ENCODE data around the gene SMARCAL1.

SMARCAL1 gene

GRCh38 chr2:216392018-216392562, 20.2 kb upstream of the SMARCAL1 start:
- H3K9me3 ChIP-seq (ENCODE audit: control insufficient read depth, low read length) = no peaks in the 10 kb centered on the region
- no peak overlapping the region for H3K9ac ChIP-seq
- no peak overlapping the region for H3K4me3 ChIP-seq (ENCODE audit: low read depth, low read length)
- H3K27ac ChIP-seq = no peak overlapping the region
- H3K27me3 ChIP-seq (ENCODE audit: control insufficient read depth, insufficient read depth, low read length) = no peaks in the 10 kb centered on the region
- H3K4me2 ChIP-seq (ENCODE audit: low read length) = no peak overlapping the region
- H3K36me3 ChIP-seq (ENCODE audit: control insufficient read depth, insufficient read depth, low read length) = no peaks in the 10 kb centered on the region
- H2AFZ ChIP-seq = no peak overlapping the region
- no peaks in the 10 kb centered on the region for H3K79me2 ChIP-seq
- TF ChIP-seq CTCF (IDR thresholded peaks at IDR 0.05) = no peak
- no peaks in the 10 kb centered on the region for H3K4me1 ChIP-seq

- H3K4me2 ChIP-seq (ENCODE audit: low read length) = no peak overlapping the region
- no peak overlapping the region for H2AFZ ChIP-seq
- H3K79me2 ChIP-seq = no peaks in the 10 kb centered on the region
- no peak for TF ChIP-seq CTCF (IDR thresholded peaks at IDR 0.05)
- H3K36me3 ChIP-seq (ENCODE audit: control insufficient read depth, insufficient read depth, low read length) = no peaks in the 10 kb centered on the region
- no peaks in the 10 kb centered on the region for H3K27me3 ChIP-seq (ENCODE audit: control insufficient read depth, insufficient read depth, low read length)
- no peak overlapping the region for H3K27ac ChIP-seq
- no peak overlapping the region for H3K9ac ChIP-seq
- no peaks in the 10 kb centered on the region for H3K4me1 ChIP-seq
- no peaks in the 10 kb centered on the region for H3K9me3 ChIP-seq (ENCODE audit: control insufficient read depth, low read length)
- no peak overlapping the region for H3K4me3 ChIP-seq (ENCODE audit: low read depth, low read length)
Measured at GRCh38 chr2:216392945-216393840, 19.1 kb upstream of the SMARCAL1 start.

- no peaks in the 10 kb centered on the region for H3K9me3 ChIP-seq (ENCODE audit: control insufficient read depth, low read length)
- H3K9ac ChIP-seq = no peak overlapping the region
- no peaks in the 10 kb centered on the region for H3K36me3 ChIP-seq (ENCODE audit: control insufficient read depth, insufficient read depth, low read length)
- H3K79me2 ChIP-seq = no peaks in the 10 kb centered on the region
- no peak overlapping the region for H2AFZ ChIP-seq
- H3K27ac ChIP-seq = no peak overlapping the region
- H3K4me1 ChIP-seq = no peaks in the 10 kb centered on the region
- no peaks in the 10 kb centered on the region for H3K27me3 ChIP-seq (ENCODE audit: control insufficient read depth, insufficient read depth, low read length)
- H3K4me2 ChIP-seq (ENCODE audit: low read length) = no peak overlapping the region
- no peak for TF ChIP-seq CTCF (IDR thresholded peaks at IDR 0.05)
- no peak overlapping the region for H3K4me3 ChIP-seq (ENCODE audit: low read depth, low read length)
Measured at GRCh38 chr2:216394881-216395280, 17.4 kb upstream of the SMARCAL1 start.

- H2AFZ ChIP-seq = no peak overlapping the region
- no peaks in the 10 kb centered on the region for H3K9me3 ChIP-seq (ENCODE audit: control insufficient read depth, low read length)
- no peaks in the 10 kb centered on the region for H3K79me2 ChIP-seq
- no peak overlapping the region for H3K4me3 ChIP-seq (ENCODE audit: low read depth, low read length)
- no peak for TF ChIP-seq CTCF (IDR thresholded peaks at IDR 0.05)
- H3K36me3 ChIP-seq (ENCODE audit: control insufficient read depth, insufficient read depth, low read length) = no peaks in the 10 kb centered on the region
- no peak overlapping the region for H3K27ac ChIP-seq
- no peaks in the 10 kb centered on the region for H3K4me1 ChIP-seq
- no peak overlapping the region for H3K4me2 ChIP-seq (ENCODE audit: low read length)
- no peaks in the 10 kb centered on the region for H3K27me3 ChIP-seq (ENCODE audit: control insufficient read depth, insufficient read depth, low read length)
- H3K9ac ChIP-seq = no peak overlapping the region
Measured at GRCh38 chr2:216399621-216400020, 12.7 kb upstream of the SMARCAL1 start.

All from parathyroid adenoma (tissue), 2 donors.